Upper lobe of left lung (tissue), 4 donors: ENCODE measurements around the gene ENKUR.

Source experiments
- EP300 ChIP-seq, 4 donors: sonication (generic); formaldehyde crosslinking; IDR thresholded peaks; one replicate each; pipeline ENCODE4 v1.5.1; 2017; ENCODE audit warnings: antibody characterized with exemption in 4 of 4, control low read depth in 2 of 4
- POLR2A ChIP-seq, 4 donors: fragments of 450-650 bp; IDR thresholded peaks; one replicate each; pipeline ENCODE4 v1.5.1; 2016 to 2017; ENCODE audit warnings: antibody characterized with exemption in 4 of 4, mild to moderate bottlenecking in 2 of 4
- TF ChIP-seq, protein P1 (sequence below), 6 experiments: fragments of 450-650 bp in 4 of 6; fragments of 200-600 bp in 2 of 6; sonication (generic) in 2 of 6; IDR thresholded peaks; one replicate each; pipeline ENCODE4 v1.5.1; 2016 to 2019; ENCODE audit warnings: antibody characterized with exemption in 6 of 6

DNA sequence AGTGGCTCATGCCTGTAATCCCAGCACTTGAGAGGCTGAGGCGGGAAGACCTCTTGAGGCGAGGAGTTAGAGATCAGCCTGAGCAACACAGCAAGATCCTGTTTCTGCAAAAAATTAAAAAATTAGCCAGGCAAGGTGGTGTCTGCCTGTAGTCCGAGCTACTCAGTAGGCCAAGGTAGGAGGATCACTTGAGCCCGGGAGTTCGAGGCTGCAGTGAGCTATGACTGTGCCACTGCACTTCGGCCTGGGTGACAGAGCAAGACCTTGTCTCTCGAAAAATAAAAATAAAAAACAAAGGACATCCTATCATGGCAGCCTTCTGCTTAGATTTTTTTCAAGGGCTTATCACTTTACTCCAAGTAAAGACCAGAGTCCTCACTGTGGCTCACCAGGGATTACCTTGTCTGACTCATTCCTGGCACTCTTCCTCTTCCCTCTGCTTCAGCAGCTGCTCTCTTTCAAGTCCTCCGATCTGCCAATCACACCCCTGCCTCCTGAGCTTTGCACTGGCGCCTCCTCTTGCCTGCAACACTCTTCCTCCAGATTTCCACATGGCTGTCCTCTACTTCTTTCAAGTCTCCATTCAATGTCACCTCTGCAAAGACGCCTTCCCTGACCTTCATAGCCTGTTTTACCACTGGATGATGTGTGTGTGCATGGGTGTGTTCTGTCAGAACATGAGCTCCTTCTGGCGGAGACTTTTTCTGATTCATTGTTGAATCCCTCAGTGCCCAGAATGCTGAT lies 71.3 kb downstream of the ENKUR start:
- TF ChIP-seq POLR2A (IDR thresholded peaks at IDR 0.05) (no peak), EP300 (IDR thresholded peaks at IDR 0.05) (no peak)
- TF ChIP-seq, protein P1, sequence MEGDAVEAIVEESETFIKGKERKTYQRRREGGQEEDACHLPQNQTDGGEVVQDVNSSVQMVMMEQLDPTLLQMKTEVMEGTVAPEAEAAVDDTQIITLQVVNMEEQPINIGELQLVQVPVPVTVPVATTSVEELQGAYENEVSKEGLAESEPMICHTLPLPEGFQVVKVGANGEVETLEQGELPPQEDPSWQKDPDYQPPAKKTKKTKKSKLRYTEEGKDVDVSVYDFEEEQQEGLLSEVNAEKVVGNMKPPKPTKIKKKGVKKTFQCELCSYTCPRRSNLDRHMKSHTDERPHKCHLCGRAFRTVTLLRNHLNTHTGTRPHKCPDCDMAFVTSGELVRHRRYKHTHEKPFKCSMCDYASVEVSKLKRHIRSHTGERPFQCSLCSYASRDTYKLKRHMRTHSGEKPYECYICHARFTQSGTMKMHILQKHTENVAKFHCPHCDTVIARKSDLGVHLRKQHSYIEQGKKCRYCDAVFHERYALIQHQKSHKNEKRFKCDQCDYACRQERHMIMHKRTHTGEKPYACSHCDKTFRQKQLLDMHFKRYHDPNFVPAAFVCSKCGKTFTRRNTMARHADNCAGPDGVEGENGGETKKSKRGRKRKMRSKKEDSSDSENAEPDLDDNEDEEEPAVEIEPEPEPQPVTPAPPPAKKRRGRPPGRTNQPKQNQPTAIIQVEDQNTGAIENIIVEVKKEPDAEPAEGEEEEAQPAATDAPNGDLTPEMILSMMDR (IDR thresholded peaks at IDR 0.05): no peak
